Bone marrow (tissue), 2 donors: ENCODE data around the gene CCNY.

Source experiments
- DNase-seq, 2 donors: peaks; one replicate each; lab custom pipeline; 2025; lab: John Stamatoyannopoulos, UW

CCNY gene

GRCh38 chr10:35452847-35453246 lies 116.5 kb downstream of the CCNY start:
- DNase-seq, result no peak

GRCh38 chr10:35453855-35454532 lies 117.7 kb downstream of the CCNY start:
- DNase-seq, result no peak

- no peak for DNase-seq
Observed at GRCh38 chr10:35456153-35456720, 119.9 kb downstream of the CCNY start.

- DNase-seq, result no peak
Observed at GRCh38 chr10:35456784-35457183, 120.5 kb downstream of the CCNY start.

GRCh38 chr10:35458500-35459448 lies 122.5 kb downstream of the CCNY start:
- DNase-seq, result no peak

GRCh38 chr10:35459449-35459847 lies 123.1 kb downstream of the CCNY start:
- no peak for DNase-seq

- no peak for DNase-seq
Observed at GRCh38 chr10:35460852-35461460, 124.6 kb downstream of the CCNY start.

- no peak for DNase-seq
Observed at GRCh38 chr10:35462491-35462934, 126.2 kb downstream of the CCNY start.

GRCh38 chr10:35463105-35463867 lies 127.0 kb downstream of the CCNY start:
- no peak for DNase-seq

GRCh38 chr10:35463878-35464277 lies 127.6 kb downstream of the CCNY start:
- no peak for DNase-seq

GRCh38 chr10:35464825-35465456 lies 128.6 kb downstream of the CCNY start:
- no peak for DNase-seq

- no peak for DNase-seq
Observed at GRCh38 chr10:35465673-35466072, 129.4 kb downstream of the CCNY start.

GRCh38 chr10:35466170-35466569 lies 129.9 kb downstream of the CCNY start:
- no peak for DNase-seq

GRCh38 chr10:35466661-35467060 lies 130.4 kb downstream of the CCNY start:
- DNase-seq, result no peak

GRCh38 chr10:35467186-35467585 lies 130.9 kb downstream of the CCNY start:
- no peak for DNase-seq

GRCh38 chr10:35470248-35470924 lies 134.1 kb downstream of the CCNY start:
- no peak for DNase-seq

- DNase-seq, result no peak
Observed at GRCh38 chr10:35470925-35471315, 134.6 kb downstream of the CCNY start.

- DNase-seq, result no peak
Observed at GRCh38 chr10:35471435-35471834, 135.1 kb downstream of the CCNY start.

- no peak for DNase-seq
Observed at GRCh38 chr10:35480142-35480541, 143.8 kb downstream of the CCNY start.

GRCh38 chr10:35481413-35481812 lies 145.1 kb downstream of the CCNY start:
- DNase-seq, result no peak
